GM18507 (cell line): ENCODE data around the gene SCN2B.
A peak's percentile ranks its signal among the peaks of the same experiment; 100 is the strongest.

Experiments used
- DNase-seq: peaks from one replicate; pipeline ENCODE4 v3.0.0; 2011; ENCODE audit warnings: low read depth; ENCODE audit not compliant: insufficient read length; ENCODE audit errors: extremely low spot score
- FAIRE-seq: peaks from 2 replicates; lab custom pipeline; 2011; peaks lifted over from hg19 to GRCh38; lab: Jason Lieb, UNC

SCN2B gene

DNA sequence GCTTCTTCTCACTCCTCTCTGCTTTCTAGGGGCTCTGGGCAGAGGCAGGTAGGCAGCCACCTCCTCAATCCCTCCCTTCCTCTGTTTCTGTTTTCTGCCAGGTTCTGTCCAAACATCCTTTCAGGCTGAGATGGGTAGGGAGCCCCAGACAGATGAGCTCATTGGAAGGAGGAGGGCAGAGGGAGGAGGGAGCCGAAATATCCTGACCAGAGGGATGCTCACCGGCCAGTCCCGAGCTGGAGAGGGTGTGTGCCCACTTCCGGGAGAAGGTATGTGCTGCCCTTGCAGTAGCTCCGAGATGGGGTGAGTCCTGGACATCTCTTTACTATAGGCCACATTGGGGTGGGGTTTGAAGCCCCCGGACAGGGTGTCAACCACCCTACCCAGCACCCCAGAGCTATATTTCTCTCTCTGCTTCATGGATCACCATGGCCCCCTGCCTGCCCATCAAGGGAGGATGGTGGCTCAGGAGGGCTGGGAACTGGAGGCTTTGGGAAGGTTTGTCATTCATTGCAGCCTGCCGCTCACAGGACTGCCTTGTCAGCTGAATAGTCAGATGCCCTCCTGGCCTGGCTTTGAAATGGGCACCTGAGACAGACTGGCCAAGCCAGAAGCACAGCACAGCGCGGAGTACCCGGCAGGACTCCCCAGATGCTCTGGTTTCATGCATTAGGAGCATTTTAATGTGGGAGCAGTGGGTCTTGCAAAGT, 19.1 kb downstream of the SCN2B start:
- FAIRE-seq (no peak), DNase-seq (no peak)

GRCh38 chr11:118156531-118157185, 19.8 kb downstream of the SCN2B start:
- FAIRE-seq = no peak
- DNase-seq = no peak

DNA sequence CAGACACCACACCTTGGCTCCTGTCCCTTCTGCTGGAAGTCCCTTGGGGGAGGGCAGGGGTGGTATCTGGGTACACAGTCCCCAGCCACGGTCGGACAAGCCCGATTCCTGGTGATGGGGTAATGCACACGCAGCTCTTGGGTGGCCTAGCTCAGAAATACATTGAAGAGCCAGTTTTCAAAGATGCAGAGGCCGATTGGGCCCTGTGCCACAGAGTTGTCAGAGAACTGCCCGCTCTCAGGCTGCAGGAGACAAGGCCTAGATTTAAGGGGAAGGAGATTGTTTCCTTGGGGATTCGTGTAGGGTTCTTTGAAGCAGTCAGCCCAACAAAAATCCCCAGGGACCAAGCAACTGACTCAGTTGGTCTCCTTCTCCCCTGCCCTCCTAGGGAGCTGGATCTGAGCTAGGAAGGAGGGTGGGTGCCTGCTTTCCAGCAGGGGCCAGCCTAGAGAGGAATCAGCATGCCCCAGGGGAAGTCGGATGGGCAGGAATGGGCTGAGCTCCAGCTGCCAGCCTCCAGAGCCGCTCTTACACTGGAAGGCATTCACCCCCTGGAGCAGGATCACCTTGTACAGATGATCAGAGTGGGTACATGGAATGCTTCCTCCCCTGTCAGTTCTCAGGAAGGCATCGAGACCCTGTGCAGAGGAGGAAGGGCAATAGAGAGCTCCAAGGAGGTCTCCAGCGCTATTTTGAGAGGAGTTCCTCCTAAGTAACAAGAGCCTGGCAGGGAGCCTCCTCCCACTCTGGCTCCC, 20.5 kb downstream of the SCN2B start:
- no peak for FAIRE-seq

GRCh38 chr11:118154641-118155040, 21.8 kb downstream of the SCN2B start:
- FAIRE-seq = no peak
- DNase-seq = no peak

More for the DNA sequence above, 20.5 kb downstream of the SCN2B start:
- no peak for DNase-seq

- FAIRE-seq (no peak), DNase-seq (no peak)
Observed at GRCh38 chr11:118153976-118154375, 22.5 kb downstream of the SCN2B start.

DNA sequence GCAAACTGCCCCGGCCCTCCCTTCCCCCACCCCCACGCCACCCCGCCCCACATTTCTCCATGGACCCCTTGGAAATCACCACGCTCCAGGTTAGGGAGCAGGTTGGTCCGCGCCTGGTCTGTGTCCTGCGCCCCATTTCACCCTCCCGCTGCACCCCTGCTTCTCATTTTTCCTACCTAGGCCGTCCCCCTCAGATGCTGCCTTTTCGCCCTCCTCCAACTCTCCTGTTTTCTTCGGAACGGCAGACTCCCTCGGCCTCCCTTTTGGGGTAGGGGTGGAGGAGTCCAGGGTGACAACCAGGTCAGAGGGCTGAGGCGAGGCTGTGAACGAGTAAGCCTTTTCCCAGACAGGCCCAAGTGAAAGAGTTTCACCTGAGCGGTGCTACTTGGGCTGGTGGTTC, 22.9 kb downstream of the SCN2B start:
- DNase-seq = no peak
- no peak for FAIRE-seq

DNA sequence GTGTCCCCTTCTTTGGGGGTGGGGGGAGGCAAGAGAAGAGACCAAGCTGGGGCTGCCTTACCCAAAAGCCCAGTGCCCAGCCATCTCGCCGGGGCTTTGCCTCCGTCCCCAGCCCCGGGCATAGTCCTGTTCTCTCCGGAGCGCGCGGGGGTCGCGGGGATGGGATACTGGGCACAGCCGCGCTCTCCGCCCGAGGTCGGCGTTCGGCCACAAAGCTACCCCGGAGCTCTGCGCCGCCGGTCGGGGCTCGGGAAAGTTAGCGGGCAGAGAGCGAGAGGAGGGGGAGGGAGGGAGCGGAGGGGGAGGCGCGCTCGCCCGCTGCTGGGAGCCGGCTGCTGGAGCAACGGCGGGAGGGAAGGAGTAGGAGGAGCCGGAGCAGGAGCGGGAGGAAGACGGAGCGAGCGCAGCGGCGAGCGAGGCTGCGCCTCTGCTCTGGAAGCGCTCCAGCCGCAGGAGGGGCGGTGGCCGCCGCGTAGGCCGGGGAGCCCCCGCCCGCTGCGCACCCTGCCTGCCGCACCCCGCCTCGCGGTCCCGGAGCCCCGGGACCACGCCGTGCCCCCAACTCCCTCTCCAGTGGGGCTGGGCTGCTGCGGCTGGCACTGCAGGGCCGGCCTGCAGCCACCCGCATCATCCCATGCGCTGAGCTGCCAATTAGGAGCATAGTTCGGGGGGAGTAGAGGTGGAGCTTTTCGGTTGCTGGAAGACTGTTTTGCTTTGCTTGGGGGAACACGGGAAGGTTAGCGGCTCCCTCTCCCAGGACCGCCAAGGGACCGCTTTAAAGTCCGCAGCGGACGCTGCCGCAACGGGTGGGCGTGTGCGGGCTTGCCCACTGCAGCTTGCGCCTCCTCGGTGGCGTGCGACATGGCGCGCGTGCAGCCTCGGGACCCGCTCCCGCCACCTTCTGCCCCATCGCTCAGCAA, 23.6 kb downstream of the SCN2B start, which contains the start of gene SCN4B:
Gene SCN4B (minus strand): TSS at position 272 of the 920 bp plus-strand sequence. CDS start 150 bp downstream, at position 122.
- no peak for FAIRE-seq
- DNase-seq = no peak

- DNase-seq (no peak), FAIRE-seq (no peak)
Observed at GRCh38 chr11:118152020-118152551, 24.4 kb downstream of the SCN2B start.

DNA sequence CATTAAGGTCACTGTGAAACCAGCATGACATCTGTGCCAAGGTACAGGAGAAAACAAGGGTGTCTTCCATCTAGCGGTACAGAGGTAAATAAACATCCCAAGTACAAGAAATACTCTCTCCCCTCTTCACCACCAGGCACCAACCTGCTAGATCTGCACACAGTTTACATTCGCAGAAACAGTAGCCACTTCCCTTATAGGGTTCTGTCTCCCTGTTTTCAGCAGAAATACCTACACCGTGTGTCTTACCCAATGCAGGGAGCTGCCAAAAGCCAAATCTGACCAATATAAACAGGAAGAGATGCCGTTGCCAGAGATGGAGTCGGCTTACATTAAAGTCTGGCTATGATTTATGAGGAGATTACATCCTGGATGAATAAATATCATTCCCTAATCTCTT, 25.0 kb downstream of the SCN2B start:
- no peak for FAIRE-seq
- no peak for DNase-seq

DNA sequence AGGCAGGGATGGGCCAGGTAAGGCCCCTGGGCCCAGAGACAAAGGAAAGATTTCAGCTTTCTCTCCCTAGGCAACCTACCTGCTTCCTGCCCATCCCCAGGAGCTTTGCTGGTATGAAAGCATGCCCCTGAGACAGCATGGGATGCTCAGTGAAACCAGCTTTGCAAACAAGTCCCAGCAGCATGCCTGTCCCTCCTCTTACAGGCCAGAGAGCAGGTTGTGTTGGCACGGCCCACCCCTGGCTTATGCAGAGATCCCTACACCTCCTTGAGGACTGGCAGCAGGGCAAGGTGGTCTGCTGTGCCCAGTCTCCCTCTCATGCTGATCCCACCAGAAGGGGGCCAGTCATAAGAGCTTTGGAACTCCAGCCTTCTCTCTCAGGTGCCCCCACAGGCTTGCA, 26.9 kb downstream of the SCN2B start:
- FAIRE-seq (no peak), DNase-seq (no peak)

GRCh38 chr11:118148856-118149255, 27.6 kb downstream of the SCN2B start:
- DNase-seq = no peak
- no peak for FAIRE-seq

GRCh38 chr11:118148240-118148639, 28.2 kb downstream of the SCN2B start:
- DNase-seq (no peak), FAIRE-seq (no peak)

GRCh38 chr11:118147502-118147901, 28.9 kb downstream of the SCN2B start:
- DNase-seq (no peak), FAIRE-seq (no peak)

- FAIRE-seq (no peak), DNase-seq (no peak)
Observed at GRCh38 chr11:118146554-118146953, 29.9 kb downstream of the SCN2B start.

GRCh38 chr11:118145285-118146227, 30.9 kb downstream of the SCN2B start:
- FAIRE-seq (peak; percentile 95), DNase-seq (peak; percentile 92)

- DNase-seq (no peak), FAIRE-seq (no peak)
Observed at GRCh38 chr11:118144301-118145268, 31.9 kb downstream of the SCN2B start.

- no peak for FAIRE-seq
- no peak for DNase-seq
Observed at GRCh38 chr11:118143661-118144185, 32.7 kb downstream of the SCN2B start.
